Measurements from ENCODE around the gene URI1.

URI1 gene

GRCh38 chr19:30061223-30062064 lies 119.4 kb downstream of the URI1 start:
- no peak for DNase-seq

DNA sequence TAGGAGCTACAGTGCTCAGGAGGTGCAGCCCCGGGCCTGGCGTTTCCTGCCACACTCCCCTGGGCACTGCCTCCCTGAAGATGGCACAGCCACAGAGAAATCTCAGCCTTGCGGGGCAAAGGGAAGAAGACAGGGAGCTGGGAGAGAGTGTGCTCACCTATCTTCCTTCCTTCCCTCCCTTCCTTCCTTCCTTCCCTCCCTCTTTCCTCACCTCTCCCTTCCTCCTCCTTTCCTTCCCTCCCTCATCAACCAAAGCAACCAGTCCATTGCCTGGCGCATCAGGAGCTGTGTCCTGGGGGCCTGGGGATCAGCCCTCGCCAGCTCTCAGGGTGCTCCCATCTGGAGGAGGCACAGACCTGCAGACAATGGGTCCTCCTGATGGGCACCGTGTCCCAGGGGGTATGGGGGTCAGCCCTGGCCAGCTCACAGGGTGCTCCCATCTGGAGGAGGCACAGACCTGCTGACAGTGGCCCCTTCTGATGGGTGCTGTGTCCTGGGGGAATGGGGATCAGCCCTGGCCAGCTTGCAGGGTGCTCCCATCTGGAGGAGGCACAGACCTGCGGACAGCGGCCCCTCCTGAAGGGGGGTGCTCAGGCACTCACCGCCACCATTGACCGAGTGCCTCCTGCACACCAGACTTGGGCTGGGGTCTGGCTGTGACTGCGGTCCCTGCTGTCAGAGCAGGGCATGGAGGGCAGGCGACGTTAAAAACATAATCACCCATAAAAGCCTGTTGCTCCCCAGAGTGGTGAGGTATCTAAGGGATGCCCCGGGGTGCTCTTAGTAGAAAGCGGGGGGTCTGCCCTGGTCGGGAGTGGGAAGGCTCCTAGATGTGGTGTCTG lies 120.2 kb downstream of the URI1 start:
- no peak for DNase-seq

- no peak for DNase-seq
Measured at GRCh38 chr19:30062907-30063649, 121.0 kb downstream of the URI1 start.

DNA sequence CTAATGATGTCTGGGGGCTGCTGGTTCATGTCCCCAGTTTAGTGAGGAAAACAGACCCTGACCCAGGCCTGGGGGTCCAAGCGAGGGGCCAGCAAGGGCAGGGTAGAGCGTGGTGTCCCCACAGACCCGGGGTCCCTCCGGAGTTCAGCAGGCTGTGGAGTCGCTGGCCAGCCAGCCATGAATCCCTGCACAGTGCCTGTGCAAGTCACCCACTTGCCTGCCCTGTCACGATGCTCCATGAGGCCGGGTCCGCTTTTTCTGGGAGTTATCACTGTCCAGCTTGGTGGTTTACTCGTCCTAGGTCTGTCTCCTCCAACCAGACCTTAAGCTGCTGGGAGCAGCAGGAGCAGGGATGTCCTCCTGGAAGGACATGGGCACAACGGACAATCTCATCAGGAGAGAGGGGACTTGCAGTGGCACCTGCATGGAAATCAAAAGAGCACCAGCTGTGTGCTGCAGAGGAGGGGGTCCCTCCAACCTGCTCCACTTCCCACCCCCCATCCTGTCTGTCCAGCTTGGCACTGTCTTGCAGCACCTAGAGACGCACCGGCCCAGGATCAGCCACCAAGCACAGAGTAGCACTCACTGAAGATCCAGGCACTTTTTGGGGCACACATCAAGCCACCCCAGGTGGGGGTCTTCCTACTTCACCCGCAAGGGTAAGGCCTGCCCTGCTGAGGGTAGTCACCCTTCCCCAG lies 121.8 kb downstream of the URI1 start:
- no peak for DNase-seq

- no peak for DNase-seq
Measured at GRCh38 chr19:30064348-30064699, 122.3 kb downstream of the URI1 start.

DNA sequence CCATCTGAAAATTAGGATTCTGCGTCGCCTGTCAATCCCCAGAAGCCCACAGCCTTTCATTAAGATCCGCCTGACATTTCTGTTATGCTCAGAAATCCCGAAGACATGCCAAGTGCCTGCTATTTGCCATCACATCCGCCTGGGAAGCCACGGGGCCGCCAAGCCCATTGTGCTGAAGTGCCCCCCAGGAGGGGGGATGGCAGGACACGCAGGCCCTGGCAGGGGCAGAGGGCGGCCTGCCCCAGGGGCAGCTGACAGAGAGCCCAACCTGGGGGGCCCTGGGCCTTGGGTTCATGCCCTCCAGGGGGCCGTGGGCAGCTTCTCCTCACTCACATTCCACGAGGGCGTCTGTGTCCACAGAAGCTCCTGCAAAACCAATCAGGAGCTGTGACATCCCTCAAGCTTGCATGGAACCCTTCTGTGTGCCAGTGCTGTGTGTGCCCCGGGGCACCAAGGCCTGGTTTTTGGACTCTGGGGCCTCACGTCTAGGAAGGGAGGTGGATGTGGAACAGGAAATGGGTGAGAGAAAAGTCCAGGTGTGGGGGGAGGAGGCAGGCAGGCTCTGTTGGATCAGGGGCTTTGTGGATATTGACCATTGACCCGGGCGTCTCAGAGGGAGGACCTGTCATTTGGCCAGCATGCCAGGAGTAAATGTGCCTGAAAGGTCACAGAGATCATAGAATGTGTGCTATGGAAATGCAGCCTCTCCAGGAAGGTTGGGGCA lies 122.9 kb downstream of the URI1 start:
- no peak for DNase-seq

GRCh38 chr19:30065680-30066606 lies 123.9 kb downstream of the URI1 start:
- no peak for DNase-seq
